ENCODE data around the gene KRT3.

GRCh38 chr12:52801773-52802172 is 5.9 kb upstream of the KRT3 start:
- no peak for TF ChIP-seq REST (IDR thresholded peaks at IDR 0.05; ENCODE audit: insufficient read depth in 1 of 2, low read depth in 2 of 2, low read length in 2 of 2)
- no peak for TF ChIP-seq POLR2AphosphoS5 (IDR thresholded peaks at IDR 0.05; ENCODE audit: low read depth, low read length)
